PC-3 (cell line): ENCODE data around the gene EFCAB3. TPM values are rescaled to one million over a fixed set of nuclear protein-coding genes. Genes with fewer than 3 reads are reported as not detected.

Experiments used
- ATAC-seq: fragments of 200-7000 bp; cut with Tn5 transposase; 2 replicates; pipeline ENCODE4 v1.9.1; 2020; ENCODE audit warnings: mild to moderate bottlenecking, moderate library complexity
- BruUV-seq: library from RNA; stranded (reverse); fragments of 400-500 nt; replicated peaks from 2 replicates; lab custom pipeline; 2021; lab: Mats Ljungman, UMichigan
- CTCF ChIA-PET: fragments of 300-600 bp; sonication (Branson Sonifier 250); formaldehyde crosslinking; loops from one replicate; lab custom pipeline; 2022; ENCODE audit warnings: antibody characterized with exemption; lab: Charles Lee
- POLR2A ChIA-PET: fragments of 300-600 bp; sonication (Branson Sonifier 250); formaldehyde crosslinking; loops from one replicate; lab custom pipeline; 2022; ENCODE audit warnings: antibody characterized with exemption; ENCODE audit not compliant: unreplicated experiment; lab: Charles Lee
- DNase-seq: peaks from one replicate; pipeline ENCODE4 v3.0.0-alpha.2; 2015
- H2AFZ ChIP-seq: fragments of 300-600 bp; sonication (generic); 2 replicates; pipeline ENCODE4 v1.6.0; 2016; ENCODE audit warnings: antibody characterized with exemption, low read length
- H3F3A ChIP-seq: fragments of 300-600 bp; sonication (generic); one replicate; pipeline ENCODE4 v1.6.0; 2017; ENCODE audit warnings: antibody characterized with exemption, low read length, control low read depth, mild to moderate bottlenecking; ENCODE audit not compliant: unreplicated experiment
- H3K27ac ChIP-seq: fragments of 300-600 bp; sonication (generic); 2 replicates; pipeline ENCODE4 v1.5.1; 2016; ENCODE audit warnings: mild to moderate bottlenecking, low read length
- H3K27me3 ChIP-seq: fragments of 300-600 bp; sonication (generic); 2 replicates; pipeline ENCODE4 v1.6.1; 2016; ENCODE audit warnings: low read length, mixed read lengths
- H3K36me3 ChIP-seq: fragments of 300-600 bp; sonication (generic); 2 replicates; pipeline ENCODE4 v1.6.1; 2016; ENCODE audit warnings: low read depth, mixed run types, low read length, mixed read lengths
- H3K4me1 ChIP-seq: fragments of 300-600 bp; sonication (generic); 2 replicates; pipeline ENCODE4 v1.5.1; 2016; ENCODE audit warnings: low read length; ENCODE audit not compliant: insufficient read depth
- H3K4me2 ChIP-seq: fragments of 300-600 bp; sonication (generic); 2 replicates; pipeline ENCODE4 v1.6.0; 2016; ENCODE audit warnings: low read length
- H3K4me3 ChIP-seq: fragments of 300-600 bp; sonication (generic); 2 replicates; pipeline ENCODE4 v1.5.1; 2016; ENCODE audit warnings: mild to moderate bottlenecking, low read length, mixed read lengths
- H3K79me2 ChIP-seq: fragments of 300-600 bp; sonication (generic); 2 replicates; pipeline ENCODE4 v1.6.1; 2017; ENCODE audit warnings: low read length, mixed read lengths
- H3K9ac ChIP-seq: fragments of 300-600 bp; sonication (generic); 2 replicates; pipeline ENCODE4 v1.6.0; 2016; ENCODE audit warnings: mild to moderate bottlenecking, low read length
- H3K9me2 ChIP-seq: fragments of 300-600 bp; sonication (generic); replicated peaks from 2 replicates; pipeline ENCODE4 v1.6.1; 2016; ENCODE audit warnings: mixed run types, low read length, mixed read lengths
- H3K9me3 ChIP-seq: fragments of 300-600 bp; sonication (generic); 2 replicates; pipeline ENCODE4 v1.6.1; 2016; ENCODE audit warnings: low read length, mixed read lengths
- H4K20me1 ChIP-seq: fragments of 300-600 bp; sonication (generic); 2 replicates; pipeline ENCODE4 v1.6.1; 2016; ENCODE audit warnings: low read length, mixed read lengths
- CTCF ChIP-seq: fragments of 300-600 bp; sonication (generic); conservative IDR thresholded peaks from 2 replicates; pipeline ENCODE4 v1.5.1; 2017; ENCODE audit warnings: antibody characterized with exemption, low read depth, mild to moderate bottlenecking, low read length
- EZH2 ChIP-seq: fragments of 300-600 bp; sonication (generic); IDR thresholded peaks from one replicate; pipeline ENCODE4 v1.6.1; 2017; ENCODE audit warnings: antibody characterized with exemption, mild to moderate bottlenecking, low read length; ENCODE audit not compliant: unreplicated experiment
- EZH2phosphoT487 ChIP-seq: fragments of 300-600 bp; sonication (generic); IDR thresholded peaks from 2 replicates; pipeline ENCODE4 v1.6.1; 2018; ENCODE audit warnings: mild to moderate bottlenecking, antibody characterized with exemption, low read length, borderline replicate concordance
- intact Hi-C: fragments of 100-400 bp; cut with micrococcal nuclease; formaldehyde crosslinking; loops from 2 replicates; pipeline ENCODE4 v1.9.0; 2023
- total RNA-seq: library from RNA; depleted of rRNA; stranded (reverse); fragments of >200 nt; gene quantifications from 2 replicates; pipeline ENCODE4 v1.2.3, GENCODE V29; 2014

Gene EFCAB3
- total RNA-seq, 1 experiment from 2014 or later = not detected

- Histone ChIP-seq H2AFZ (no peak overlapping the region), H3K27ac (no peak overlapping the region), H3F3A (no peaks in the 10 kb centered on the region), H3K36me3 (no peaks in the 10 kb centered on the region), H3K4me3 (no peak overlapping the region), H3K4me2 (no peak overlapping the region), H3K4me1 (no peaks in the 10 kb centered on the region), H3K9ac (no peak overlapping the region), H3K27me3 (peaks cover 83% of the 10 kb centered on the region), H3K9me2 (no peaks in the 10 kb centered on the region), H3K9me3 (no peaks in the 10 kb centered on the region), H4K20me1 (no peaks in the 10 kb centered on the region), H3K79me2 (no peaks in the 10 kb centered on the region)
- ATAC-seq = no peak
- intact Hi-C loops = no loop called here
- CTCF ChIA-PET = interaction anchor here (0.6 kb wide), 1 partner anchor 1018 kb away, joined by 4 read pairs; no protein-coding TSS in a partner anchor
- no peak for TF ChIP-seq EZH2
- TF ChIP-seq CTCF = no peak
- TF ChIP-seq EZH2phosphoT487 = no peak
- no TSS peak for BruUV-seq
- DNase-seq = no peak
- POLR2A ChIA-PET = no interaction called here
These were observed 8.5 kb downstream of the EFCAB3 start for GRCh38 chr17:62388856-62389255.

GRCh38 chr17:62392908-62393307, 12.6 kb downstream of the EFCAB3 start:
- BruUV-seq = no TSS peak

More at GRCh38 chr17:62392908-62393307, 12.6 kb downstream of the EFCAB3 start:
- H3K4me1 ChIP-seq = no peaks in the 10 kb centered on the region
- H3K36me3 ChIP-seq = no peaks in the 10 kb centered on the region
- TF ChIP-seq EZH2phosphoT487 (no peak), EZH2 (no peak), CTCF (no peak)
- intact Hi-C loops = no loop called here
- no peak overlapping the region for H2AFZ ChIP-seq
- no peak overlapping the region for H3K4me2 ChIP-seq
- DNase-seq (no peak), ATAC-seq (no peak)
- no peaks in the 10 kb centered on the region for H3K9me3 ChIP-seq
- no peaks in the 10 kb centered on the region for H4K20me1 ChIP-seq
- no peak overlapping the region for H3K4me3 ChIP-seq
- H3K9ac ChIP-seq = no peak overlapping the region
- no peak overlapping the region for H3K27ac ChIP-seq
- ChIA-PET CTCF (no interaction called here), POLR2A (no interaction called here)
- peaks cover 69% of the 10 kb centered on the region for H3K27me3 ChIP-seq
- H3K9me2 ChIP-seq = no peaks in the 10 kb centered on the region
- no peaks in the 10 kb centered on the region for H3F3A ChIP-seq
- no peaks in the 10 kb centered on the region for H3K79me2 ChIP-seq
